HEK293 (cell line): ENCODE data around the gene KDM5A.

Experiments
- CTCF ChIA-PET: fragments of 350-600 bp; formaldehyde crosslinking; extraction: SDS; loops from one replicate; lab custom pipeline; 2021; ENCODE audit warnings: antibody characterized with exemption; lab: Yijun Ruan, JAX
- POLR2A ChIA-PET: fragments of 300-600 bp; formaldehyde crosslinking; extraction: SDS; loops from one replicate; lab custom pipeline; 2020; ENCODE audit warnings: antibody characterized with exemption, inconsistent platforms; lab: Yijun Ruan, JAX
- H3K27ac ChIP-seq: fragments of 200-500 bp; sonication (Bioruptor generic); 2 replicates; pipeline ENCODE4 v1.5.1; 2014; ENCODE audit warnings: low read depth, low read length, control low read depth, inconsistent platforms; ENCODE audit errors: extremely low read depth
- H3K36me3 ChIP-seq, 2 experiments: fragments of 200-500 bp in 1 of 2; sonication (Bioruptor generic) in 1 of 2; 1 replicate in 1 of 2; 2 replicates in 1 of 2; pipeline ENCODE4 v1.5.1; 2014 to 2017; ENCODE audit warnings: inconsistent platforms in 2 of 2, low read length in 2 of 2; ENCODE audit not compliant: control insufficient read depth in 2 of 2, insufficient read depth in 1 of 2
- H3K4me1 ChIP-seq: fragments of 200-500 bp; sonication (Bioruptor generic); 2 replicates; pipeline ENCODE4 v1.5.1; 2014; ENCODE audit warnings: mild to moderate bottlenecking, low read length, inconsistent platforms; ENCODE audit not compliant: control insufficient read depth, insufficient read depth
- H3K4me3 ChIP-seq: 2 replicates; pipeline ENCODE4 v1.5.1; 2011; ENCODE audit warnings: low read depth, mild to moderate bottlenecking, control low read depth, low read length, moderate library complexity
- H3K9me3 ChIP-seq: fragments of 200-500 bp; sonication (Bioruptor generic); 2 replicates; pipeline ENCODE4 v1.5.1; 2014; ENCODE audit warnings: low read depth, low read length, inconsistent platforms; ENCODE audit not compliant: control insufficient read depth, insufficient read depth
- GFI1B ChIP-seq: fragments of 450-650 bp; formaldehyde crosslinking; IDR thresholded peaks from 2 replicates; pipeline ENCODE4 v1.5.1; 2016; ENCODE audit warnings: missing biosample characterization, missing genetic modification characterization
- KLF17 ChIP-seq: fragments of 450-650 bp; formaldehyde crosslinking; IDR thresholded peaks from 2 replicates; pipeline ENCODE4 v1.5.1; 2016; ENCODE audit warnings: missing biosample characterization, missing genetic modification characterization
- OSR2 ChIP-seq: fragments of 450-650 bp; formaldehyde crosslinking; IDR thresholded peaks from 2 replicates; pipeline ENCODE4 v1.5.1; 2016; ENCODE audit warnings: missing biosample characterization, missing genetic modification characterization
- REPIN1 ChIP-seq: fragments of 450-650 bp; formaldehyde crosslinking; IDR thresholded peaks from 2 replicates; pipeline ENCODE4 v1.5.1; 2017; ENCODE audit warnings: missing biosample characterization, missing genetic modification characterization, low read depth
- TCF7L2 ChIP-seq: IDR thresholded peaks from 2 replicates; pipeline ENCODE4 v1.6.1; 2011; ENCODE audit warnings: low read depth, mild to moderate bottlenecking, inconsistent platforms, low read length, moderate library complexity, borderline replicate concordance
- YY2 ChIP-seq: fragments of 450-650 bp; formaldehyde crosslinking; IDR thresholded peaks from 2 replicates; pipeline ENCODE4 v1.5.1; 2016; ENCODE audit warnings: missing biosample characterization, missing genetic modification characterization
- ZNF175 ChIP-seq: fragments of 450-650 bp; formaldehyde crosslinking; IDR thresholded peaks from 2 replicates; pipeline ENCODE4 v1.5.1; 2016; ENCODE audit warnings: missing biosample characterization, missing genetic modification characterization
- ZNF354C ChIP-seq: fragments of 450-650 bp; formaldehyde crosslinking; IDR thresholded peaks from 2 replicates; pipeline ENCODE4 v1.5.1; 2016; ENCODE audit warnings: missing biosample characterization, missing genetic modification characterization, low read depth, borderline replicate concordance
- ZNF362 ChIP-seq: fragments of 450-650 bp; formaldehyde crosslinking; IDR thresholded peaks from 2 replicates; pipeline ENCODE4 v1.5.1; 2016; ENCODE audit warnings: missing biosample characterization, missing genetic modification characterization
- ZNF48 ChIP-seq: fragments of 450-650 bp; formaldehyde crosslinking; IDR thresholded peaks from 2 replicates; pipeline ENCODE4 v1.5.1; 2016; ENCODE audit warnings: missing biosample characterization, missing genetic modification characterization
- ZNF654 ChIP-seq: fragments of 450-650 bp; formaldehyde crosslinking; IDR thresholded peaks from 2 replicates; pipeline ENCODE4 v1.5.1; 2016; ENCODE audit warnings: low read depth, missing biosample characterization, missing genetic modification characterization
- ZNF701 ChIP-seq: fragments of 450-650 bp; formaldehyde crosslinking; IDR thresholded peaks from 2 replicates; pipeline ENCODE4 v1.5.1; 2016; ENCODE audit warnings: missing biosample characterization, missing genetic modification characterization
- ZSCAN30 ChIP-seq: fragments of 450-650 bp; IDR thresholded peaks from 2 replicates; pipeline ENCODE4 v1.5.1; 2018; ENCODE audit warnings: missing biosample characterization, mild to moderate bottlenecking, missing genetic modification characterization, moderate library complexity
- TF ChIP-seq, protein P1 (sequence below): fragments of 450-650 bp; formaldehyde crosslinking; IDR thresholded peaks from 2 replicates; pipeline ENCODE4 v1.5.1; 2017; ENCODE audit warnings: missing biosample characterization, missing genetic modification characterization
- TF ChIP-seq, protein P2 (sequence below): fragments of 450-650 bp; formaldehyde crosslinking; IDR thresholded peaks from 2 replicates; pipeline ENCODE4 v1.5.1; 2016; ENCODE audit warnings: missing biosample characterization, missing genetic modification characterization
- TF ChIP-seq, protein P3 (sequence below): fragments of 450-650 bp; formaldehyde crosslinking; IDR thresholded peaks from 2 replicates; pipeline ENCODE4 v1.5.1; 2016; ENCODE audit warnings: missing biosample characterization, missing genetic modification characterization

Gene KDM5A

DNA sequence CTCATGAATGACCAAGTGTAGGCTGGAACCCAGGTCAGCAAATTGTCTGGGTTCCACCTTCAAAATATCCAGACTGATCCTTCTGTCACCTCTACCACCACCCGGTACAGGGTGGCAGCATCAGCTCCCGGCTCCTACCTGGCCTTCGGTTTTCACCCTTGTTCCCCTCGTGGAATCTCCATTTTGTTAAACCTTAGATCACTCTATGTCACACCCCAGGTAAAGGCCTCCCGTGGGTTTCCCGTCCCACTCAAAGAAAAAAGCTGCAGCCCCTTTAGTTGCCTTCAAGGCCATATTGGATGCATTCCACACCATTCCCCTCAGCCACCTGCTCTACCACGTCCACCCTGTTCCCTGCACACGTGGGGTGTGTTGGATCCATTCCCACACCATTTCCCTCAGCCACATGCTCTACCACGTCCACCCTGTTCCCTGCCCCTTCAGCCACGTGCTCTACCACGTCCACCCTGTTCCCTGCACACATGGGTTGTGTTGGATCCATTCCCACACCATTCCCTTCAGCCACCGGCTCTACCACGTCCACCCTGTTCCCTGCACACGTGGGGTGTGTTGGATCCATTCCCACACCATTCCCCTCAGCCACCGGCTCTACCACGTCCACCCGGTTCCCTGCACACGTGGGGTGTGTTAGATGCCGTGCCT lies 150.3 kb downstream of the KDM5A start:
- ChIA-PET POLR2A (no interaction called here), CTCF (interaction anchor here (0.5 kb wide), 1 partner anchor 12 kb away, joined by 3 read pairs; no protein-coding TSS in a partner anchor)

DNA sequence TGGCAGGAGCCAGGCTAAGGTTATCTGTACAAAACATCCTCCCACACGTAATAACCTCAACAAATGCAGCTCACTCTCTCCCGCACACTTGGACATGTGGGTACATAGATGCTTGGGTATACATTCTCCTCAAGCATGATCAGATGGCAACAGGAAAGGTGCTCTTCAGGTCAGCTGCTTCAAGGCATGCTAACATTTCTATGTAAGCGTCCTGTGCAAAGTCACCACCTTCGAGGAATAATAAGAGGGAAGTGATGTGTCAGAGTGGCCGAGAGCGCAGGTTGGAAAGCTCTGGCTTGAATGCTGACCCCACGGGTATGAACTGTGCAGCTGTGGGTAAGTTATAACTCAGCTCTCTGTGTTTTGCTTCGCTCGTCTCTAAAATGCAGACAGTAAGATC lies 151.0 kb downstream of the KDM5A start:
- no peaks in the 10 kb centered on the region for H3K9me3 ChIP-seq
- no peaks in the 10 kb centered on the region for H3K36me3 ChIP-seq
- TF ChIP-seq, protein P1, sequence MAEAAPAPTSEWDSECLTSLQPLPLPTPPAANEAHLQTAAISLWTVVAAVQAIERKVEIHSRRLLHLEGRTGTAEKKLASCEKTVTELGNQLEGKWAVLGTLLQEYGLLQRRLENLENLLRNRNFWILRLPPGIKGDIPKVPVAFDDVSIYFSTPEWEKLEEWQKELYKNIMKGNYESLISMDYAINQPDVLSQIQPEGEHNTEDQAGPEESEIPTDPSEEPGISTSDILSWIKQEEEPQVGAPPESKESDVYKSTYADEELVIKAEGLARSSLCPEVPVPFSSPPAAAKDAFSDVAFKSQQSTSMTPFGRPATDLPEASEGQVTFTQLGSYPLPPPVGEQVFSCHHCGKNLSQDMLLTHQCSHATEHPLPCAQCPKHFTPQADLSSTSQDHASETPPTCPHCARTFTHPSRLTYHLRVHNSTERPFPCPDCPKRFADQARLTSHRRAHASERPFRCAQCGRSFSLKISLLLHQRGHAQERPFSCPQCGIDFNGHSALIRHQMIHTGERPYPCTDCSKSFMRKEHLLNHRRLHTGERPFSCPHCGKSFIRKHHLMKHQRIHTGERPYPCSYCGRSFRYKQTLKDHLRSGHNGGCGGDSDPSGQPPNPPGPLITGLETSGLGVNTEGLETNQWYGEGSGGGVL (tag by site-specific recombination), result no peak
- no peak for TF ChIP-seq GFI1B (tag by site-specific recombination)
- TF ChIP-seq ZNF362 (tag by site-specific recombination), result no peak
- no peak for TF ChIP-seq OSR2 (tag by site-specific recombination)
- no peak for TF ChIP-seq REPIN1 (tag by site-specific recombination)
- TF ChIP-seq, protein P2, sequence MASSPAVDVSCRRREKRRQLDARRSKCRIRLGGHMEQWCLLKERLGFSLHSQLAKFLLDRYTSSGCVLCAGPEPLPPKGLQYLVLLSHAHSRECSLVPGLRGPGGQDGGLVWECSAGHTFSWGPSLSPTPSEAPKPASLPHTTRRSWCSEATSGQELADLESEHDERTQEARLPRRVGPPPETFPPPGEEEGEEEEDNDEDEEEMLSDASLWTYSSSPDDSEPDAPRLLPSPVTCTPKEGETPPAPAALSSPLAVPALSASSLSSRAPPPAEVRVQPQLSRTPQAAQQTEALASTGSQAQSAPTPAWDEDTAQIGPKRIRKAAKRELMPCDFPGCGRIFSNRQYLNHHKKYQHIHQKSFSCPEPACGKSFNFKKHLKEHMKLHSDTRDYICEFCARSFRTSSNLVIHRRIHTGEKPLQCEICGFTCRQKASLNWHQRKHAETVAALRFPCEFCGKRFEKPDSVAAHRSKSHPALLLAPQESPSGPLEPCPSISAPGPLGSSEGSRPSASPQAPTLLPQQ (tag by site-specific recombination), result no peak
- no peak for TF ChIP-seq ZNF354C (tag by site-specific recombination)
- TF ChIP-seq TCF7L2, result no peak
- TF ChIP-seq, protein P3, sequence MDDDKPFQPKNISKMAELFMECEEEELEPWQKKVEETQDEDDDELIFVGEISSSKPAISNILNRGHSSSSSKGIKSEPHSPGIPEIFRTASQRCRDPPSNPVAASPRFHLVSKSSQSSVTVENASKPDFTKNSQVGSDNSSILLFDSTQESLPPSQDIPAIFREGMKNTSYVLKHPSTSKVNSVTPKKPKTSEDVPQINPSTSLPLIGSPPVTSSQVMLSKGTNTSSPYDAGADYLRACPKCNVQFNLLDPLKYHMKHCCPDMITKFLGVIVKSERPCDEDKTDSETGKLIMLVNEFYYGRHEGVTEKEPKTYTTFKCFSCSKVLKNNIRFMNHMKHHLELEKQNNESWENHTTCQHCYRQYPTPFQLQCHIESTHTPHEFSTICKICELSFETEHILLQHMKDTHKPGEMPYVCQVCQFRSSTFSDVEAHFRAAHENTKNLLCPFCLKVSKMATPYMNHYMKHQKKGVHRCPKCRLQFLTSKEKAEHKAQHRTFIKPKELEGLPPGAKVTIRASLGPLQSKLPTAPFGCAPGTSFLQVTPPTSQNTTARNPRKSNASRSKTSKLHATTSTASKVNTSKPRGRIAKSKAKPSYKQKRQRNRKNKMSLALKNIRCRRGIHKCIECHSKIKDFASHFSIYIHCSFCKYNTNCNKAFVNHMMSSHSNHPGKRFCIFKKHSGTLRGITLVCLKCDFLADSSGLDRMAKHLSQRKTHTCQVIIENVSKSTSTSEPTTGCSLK (tag by site-specific recombination), result no peak
- no peak for TF ChIP-seq ZNF701 (tag by site-specific recombination)
- no peak for TF ChIP-seq KLF17
- no peak for TF ChIP-seq ZNF48 (tag by site-specific recombination)
- no peak for TF ChIP-seq ZNF175 (tag by site-specific recombination)
- H3K27ac ChIP-seq, result no peak overlapping the region
- no peaks in the 10 kb centered on the region for H3K4me1 ChIP-seq
- CTCF ChIA-PET, result interaction anchor here (0.5 kb wide), 1 partner anchor 12 kb away, joined by 3 read pairs; no protein-coding TSS in a partner anchor
- POLR2A ChIA-PET, result no interaction called here
- H3K4me3 ChIP-seq, result no peak overlapping the region

More for the DNA sequence above, 150.3 kb downstream of the KDM5A start:
- TF ChIP-seq TCF7L2 (no peak), ZSCAN30 (tag by site-specific recombination) (no peak), ZNF654 (no peak), ZNF175 (tag by site-specific recombination) (no peak), YY2 (tag by site-specific recombination) (no peak)
- TF ChIP-seq, protein P1 (tag by site-specific recombination), result no peak
- H3K9me3 ChIP-seq, result no peaks in the 10 kb centered on the region
- H3K4me1 ChIP-seq, result no peaks in the 10 kb centered on the region
- no peak overlapping the region for H3K27ac ChIP-seq
- H3K36me3 ChIP-seq, result no peaks in the 10 kb centered on the region
- no peak overlapping the region for H3K4me3 ChIP-seq
